ENCODE data around the gene IFIT3.

The IFIT3 gene

DNA sequence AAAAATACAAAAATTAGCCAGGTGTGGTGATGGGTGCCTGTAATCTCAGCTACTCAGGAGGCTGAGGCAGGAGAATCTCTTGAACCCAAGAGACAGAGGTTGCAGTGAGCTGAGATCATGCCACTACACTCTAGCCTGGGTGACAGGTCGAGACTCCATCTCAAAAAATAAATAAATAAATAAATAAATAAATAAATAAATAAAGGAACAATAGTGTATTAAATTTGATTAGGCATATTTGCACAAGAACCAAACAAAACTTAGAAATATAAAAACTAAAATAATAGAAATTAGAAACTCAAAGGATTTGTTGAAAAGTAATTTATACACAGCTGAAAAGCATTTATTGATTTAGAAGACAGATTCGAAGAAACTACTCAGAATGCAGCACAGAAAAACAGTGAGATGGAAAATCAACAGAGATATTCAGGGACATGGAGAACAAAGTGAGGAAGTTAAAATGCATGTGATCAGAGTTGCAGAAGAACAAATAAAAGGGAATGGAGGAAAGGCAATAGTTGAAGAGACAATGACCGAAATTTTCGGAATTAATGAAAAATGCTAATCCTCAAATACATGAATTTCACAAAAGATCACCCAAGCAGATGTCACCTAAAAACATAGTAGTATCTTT lies 17.7 kb downstream of the IFIT3 start (continued):
- TF ChIP-seq BCL11A (tag by site-specific recombination; IDR thresholded peaks at IDR 0.05; ENCODE audit: low read depth), result no peak
- no peak for TF ChIP-seq ZNF302 (tag by site-specific recombination; IDR thresholded peaks at IDR 0.05; ENCODE audit: low read depth)
- no peak for TF ChIP-seq SALL2 (tag by site-specific recombination; IDR thresholded peaks at IDR 0.05; ENCODE audit: borderline replicate concordance)
- TF ChIP-seq REPIN1 (tag by site-specific recombination; IDR thresholded peaks at IDR 0.05; ENCODE audit: low read depth), result no peak
- TF ChIP-seq, protein P1, sequence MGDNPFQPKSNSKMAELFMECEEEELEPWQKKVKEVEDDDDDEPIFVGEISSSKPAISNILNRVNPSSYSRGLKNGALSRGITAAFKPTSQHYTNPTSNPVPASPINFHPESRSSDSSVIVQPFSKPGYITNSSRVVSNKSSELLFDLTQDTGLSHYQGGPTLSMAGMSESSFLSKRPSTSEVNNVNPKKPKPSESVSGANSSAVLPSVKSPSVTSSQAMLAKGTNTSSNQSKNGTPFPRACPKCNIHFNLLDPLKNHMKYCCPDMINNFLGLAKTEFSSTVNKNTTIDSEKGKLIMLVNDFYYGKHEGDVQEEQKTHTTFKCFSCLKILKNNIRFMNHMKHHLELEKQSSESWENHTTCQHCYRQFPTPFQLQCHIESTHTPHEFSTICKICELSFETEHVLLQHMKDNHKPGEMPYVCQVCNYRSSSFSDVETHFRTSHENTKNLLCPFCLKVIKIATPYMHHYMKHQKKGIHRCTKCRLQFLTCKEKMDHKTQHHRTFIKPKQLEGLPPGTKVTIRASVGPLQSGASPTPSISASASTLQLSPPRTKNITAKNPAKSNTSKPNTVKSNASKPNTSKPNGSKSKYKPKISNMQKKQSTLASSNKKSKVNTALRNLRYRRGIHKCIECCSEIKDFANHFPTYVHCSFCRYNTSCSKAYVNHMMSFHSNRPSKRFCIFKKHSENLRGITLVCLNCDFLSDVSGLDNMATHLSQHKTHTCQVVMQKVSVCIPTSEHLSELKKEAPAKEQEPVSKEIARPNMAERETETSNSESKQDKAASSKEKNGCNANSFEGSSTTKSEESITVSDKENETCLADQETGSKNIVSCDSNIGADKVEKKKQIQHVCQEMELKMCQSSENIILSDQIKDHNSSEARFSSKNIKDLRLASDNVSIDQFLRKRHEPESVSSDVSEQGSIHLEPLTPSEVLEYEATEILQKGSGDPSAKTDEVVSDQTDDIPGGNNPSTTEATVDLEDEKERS (tag by site-specific recombination; IDR thresholded peaks at IDR 0.05), result no peak
- TF ChIP-seq ZNF623 (tag by site-specific recombination; IDR thresholded peaks at IDR 0.05), result 0 out of 2 replicates have a peak, but pooled peaks have one; percentile 20
- no peak for TF ChIP-seq HOXD13 (CRISPR knock-in tag; IDR thresholded peaks at IDR 0.05; ENCODE audit: borderline replicate concordance)
- TF ChIP-seq ZNF521 (tag by site-specific recombination; IDR thresholded peaks at IDR 0.05), result no peak
- TF ChIP-seq ZNF274 (IDR thresholded peaks at IDR 0.05; ENCODE audit: low read length), result no peak
- no peak for TF ChIP-seq ZNF274 (tag by site-specific recombination; IDR thresholded peaks at IDR 0.05; ENCODE audit: borderline replicate concordance)
- no peak for TF ChIP-seq EGR2 (tag by site-specific recombination; IDR thresholded peaks at IDR 0.05; ENCODE audit: low read depth)
- TF ChIP-seq ZNF843 (tag by site-specific recombination; IDR thresholded peaks at IDR 0.05), result no peak
- TF ChIP-seq ZNF433 (tag by site-specific recombination; IDR thresholded peaks at IDR 0.05; ENCODE audit: low read depth), result no peak
- TF ChIP-seq KLF10 (tag by site-specific recombination; IDR thresholded peaks at IDR 0.05), result no peak
- TF ChIP-seq CTCF (tag by site-specific recombination; IDR thresholded peaks at IDR 0.05), result no peak
- no peak for TF ChIP-seq MYNN (tag by site-specific recombination; IDR thresholded peaks at IDR 0.05; ENCODE audit: borderline replicate concordance)
- peak; percentile 18; the same call in 1 of the 2 replicates for TF ChIP-seq ZNF555 (tag by site-specific recombination; conservative IDR thresholded peaks at IDR 0.05)

DNA sequence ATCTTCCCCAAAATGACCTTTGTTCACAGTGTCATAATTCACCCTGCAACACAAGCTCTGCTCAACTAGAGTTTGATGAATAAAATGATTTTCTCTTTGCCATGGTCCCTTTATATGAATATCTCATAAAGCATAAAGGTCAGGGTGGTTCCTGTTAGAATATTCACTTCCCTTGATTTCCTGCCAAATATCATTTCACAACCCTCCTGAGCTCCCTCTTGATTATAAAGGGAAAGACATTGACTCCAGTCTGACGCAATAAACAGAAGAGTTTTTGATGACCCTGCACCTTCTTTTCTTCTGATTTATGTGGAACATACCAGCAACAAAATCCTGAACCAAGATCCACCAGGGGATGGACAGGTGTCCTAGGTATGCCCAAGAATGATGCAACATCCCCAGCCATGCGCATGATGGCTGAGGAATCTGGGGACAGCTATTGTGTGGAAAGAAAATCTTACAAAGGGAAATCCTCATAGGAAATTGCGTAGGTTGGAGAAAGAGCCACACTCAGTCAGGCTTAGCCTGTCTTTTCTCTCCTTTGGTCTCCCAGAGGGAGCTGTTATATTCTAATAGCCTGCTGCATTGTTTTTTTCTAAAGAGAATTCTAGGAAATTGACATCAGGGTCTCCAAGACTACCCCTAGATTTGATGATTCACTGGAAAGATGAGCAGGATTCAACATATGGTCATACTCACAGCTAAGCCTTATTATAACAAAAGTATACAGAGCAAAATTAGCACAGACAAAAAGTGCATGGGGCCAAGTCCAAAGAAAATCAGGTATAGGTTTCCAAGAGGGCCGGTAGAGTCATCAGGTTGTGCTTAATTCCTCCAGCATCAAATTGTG lies 18.8 kb downstream of the IFIT3 start:
- Histone ChIP-seq H3K4me3 (ENCODE audit: low read depth, low read length) (no peak overlapping the region), H3K9me3 (ENCODE audit: control insufficient read depth, insufficient read depth, low read depth, low read length) (no peaks in the 10 kb centered on the region), H3K36me3 (ENCODE audit: control insufficient read depth in 2 of 2, insufficient read depth in 1 of 2, low read length in 2 of 2) (no peaks in the 10 kb centered on the region), H3K27ac (ENCODE audit: extremely low read depth, low read depth, low read length) (no peak overlapping the region), H3K4me1 (ENCODE audit: control insufficient read depth, insufficient read depth, low read length) (no peaks in the 10 kb centered on the region)
- ChIA-PET POLR2A (no interaction called here), CTCF (interaction anchor here (0.7 kb wide), 1 partner anchor 17 kb away, joined by 3 read pairs; no protein-coding TSS in a partner anchor)
- TF ChIP-seq ZNF341 (tag by site-specific recombination; IDR thresholded peaks at IDR 0.05; ENCODE audit: low read depth) (no peak), ZBTB48 (tag by site-specific recombination; IDR thresholded peaks at IDR 0.05) (no peak), ZNF560 (tag by site-specific recombination; IDR thresholded peaks at IDR 0.05; ENCODE audit: borderline replicate concordance) (no peak), CTCF (tag by site-specific recombination; IDR thresholded peaks at IDR 0.05) (no peak), SP7 (tag by site-specific recombination; IDR thresholded peaks at IDR 0.05) (no peak), ZNF596 (tag by site-specific recombination; IDR thresholded peaks at IDR 0.05) (no peak), GLI2 (tag by site-specific recombination; IDR thresholded peaks at IDR 0.05; ENCODE audit: borderline replicate concordance, low read depth) (no peak), ZNF580 (tag by site-specific recombination; IDR thresholded peaks at IDR 0.05) (no peak), ZNF366 (tag by site-specific recombination; conservative IDR thresholded peaks at IDR 0.05) (no peak), TRIM28 (IDR thresholded peaks at IDR 0.05; ENCODE audit: borderline replicate concordance, low read length) (no peak)
- TF ChIP-seq, protein P2, sequence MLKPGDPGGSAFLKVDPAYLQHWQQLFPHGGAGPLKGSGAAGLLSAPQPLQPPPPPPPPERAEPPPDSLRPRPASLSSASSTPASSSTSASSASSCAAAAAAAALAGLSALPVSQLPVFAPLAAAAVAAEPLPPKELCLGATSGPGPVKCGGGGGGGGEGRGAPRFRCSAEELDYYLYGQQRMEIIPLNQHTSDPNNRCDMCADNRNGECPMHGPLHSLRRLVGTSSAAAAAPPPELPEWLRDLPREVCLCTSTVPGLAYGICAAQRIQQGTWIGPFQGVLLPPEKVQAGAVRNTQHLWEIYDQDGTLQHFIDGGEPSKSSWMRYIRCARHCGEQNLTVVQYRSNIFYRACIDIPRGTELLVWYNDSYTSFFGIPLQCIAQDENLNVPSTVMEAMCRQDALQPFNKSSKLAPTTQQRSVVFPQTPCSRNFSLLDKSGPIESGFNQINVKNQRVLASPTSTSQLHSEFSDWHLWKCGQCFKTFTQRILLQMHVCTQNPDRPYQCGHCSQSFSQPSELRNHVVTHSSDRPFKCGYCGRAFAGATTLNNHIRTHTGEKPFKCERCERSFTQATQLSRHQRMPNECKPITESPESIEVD (tag by site-specific recombination; IDR thresholded peaks at IDR 0.05), result no peak
